Muscle of leg (tissue), 11 donors: ENCODE results near the gene CCDC102B. TPM values are rescaled to one million over a fixed set of nuclear protein-coding genes. Genes with fewer than 3 reads are reported as not detected.
A peak's percentile ranks its signal among the peaks of the same experiment; 100 is the strongest.
"Not testable (repeated sequence)": the region's sequence is repeated elsewhere in the genome, so short reads cannot be mapped to it uniquely, and the experiment has no call there.

ENCODE experiments used
- DNase-seq: peaks from one replicate; pipeline ENCODE4 v3.0.0; 2013
- H3K27ac ChIP-seq: one replicate; pipeline ENCODE4 v1.5.1; 2013; ENCODE audit warnings: mild to moderate bottlenecking, low read length, control low read depth
- H3K27me3 ChIP-seq: one replicate; pipeline ENCODE4 v1.6.1; 2013; ENCODE audit warnings: low read length; ENCODE audit not compliant: control insufficient read depth, insufficient read depth
- H3K36me3 ChIP-seq: one replicate; pipeline ENCODE4 v1.6.1; 2013; ENCODE audit warnings: low read length; ENCODE audit not compliant: control insufficient read depth, insufficient read depth
- H3K4me1 ChIP-seq: one replicate; pipeline ENCODE4 v1.6.1; 2013; ENCODE audit warnings: low read length; ENCODE audit not compliant: control insufficient read depth, insufficient read depth
- H3K4me3 ChIP-seq: one replicate; pipeline ENCODE4 v1.5.1; 2013; ENCODE audit warnings: low read length, control low read depth
- H3K9me3 ChIP-seq: replicated peaks from 2 replicates; pipeline ENCODE4 v1.6.1; 2013; ENCODE audit warnings: low read depth, low read length; ENCODE audit not compliant: control insufficient read depth
- WGBS: methylation state at CpG from one replicate; pipeline ENCODE4 v1.1.5; 2013; ENCODE audit warnings: missing lambda C conversion rate; ENCODE audit not compliant: insufficient coverage; 5-methylcytosine and 5-hydroxymethylcytosine counted together
- polyA plus RNA-seq, 8 donors: library from polyadenylated mRNA; unstranded; fragments of 120-200 nt; gene quantifications; one replicate each; pipeline versions ENCODE4 v1.2.1 to v1.2.3, GENCODE V29; 2013; ENCODE audit warnings: inconsistent platforms in 1 of 8, low replicate concordance in 1 of 8; ENCODE audit not compliant: insufficient read length in 8 of 8, insufficient read depth in 1 of 8
- total RNA-seq: library from RNA; stranded (reverse); fragments of 120-200 nt; gene quantifications from one replicate; pipeline ENCODE4 v1.2.4, GENCODE V29; 2013

CCDC102B gene
- total and polyA plus RNA-seq, 9 donors = 8.2 to 30.9 (median 12.1) TPM

GRCh38 chr18:68879947-68880346 lies 82.1 kb downstream of the CCDC102B start:
- not testable (repeated sequence) for DNase-seq, H3K9me3 ChIP-seq, H3K36me3 ChIP-seq, H3K27me3 ChIP-seq, H3K27ac ChIP-seq, H3K4me3 ChIP-seq, H3K4me1 ChIP-seq
- 98% methylated on average over 5 of the region's 21 CpGs for WGBS

GRCh38 chr18:68887410-68887809 lies 89.5 kb downstream of the CCDC102B start:
- Histone ChIP-seq H3K4me1 (no peaks in the 10 kb centered on the region), H3K4me3 (no peak overlapping the region), H3K27ac (no peak overlapping the region), H3K9me3 (no peaks in the 10 kb centered on the region), H3K27me3 (no peaks in the 10 kb centered on the region), H3K36me3 (no peaks in the 10 kb centered on the region)
- no peak for DNase-seq
- WGBS = no CpG with 5 or more reads among the region's 4 CpGs

DNA sequence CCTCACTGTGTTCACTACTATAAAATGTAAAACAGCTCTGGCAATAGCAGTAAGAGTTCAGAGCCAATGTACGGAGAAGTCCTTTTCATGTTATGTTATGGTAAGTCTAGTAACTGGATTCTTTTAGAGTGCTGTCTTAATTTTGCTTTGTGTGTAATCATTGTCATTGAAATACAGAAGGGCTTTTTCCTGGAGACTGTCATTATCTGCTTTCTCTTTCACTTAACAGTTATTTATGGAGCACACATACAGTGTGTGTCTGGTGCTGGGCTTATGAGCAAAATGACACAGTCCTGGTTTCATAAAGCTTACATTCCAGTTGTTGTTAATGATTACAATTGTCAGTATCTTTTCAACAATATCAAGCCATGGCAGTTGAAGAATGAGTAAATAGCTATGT lies 95.5 kb downstream of the CCDC102B start:
- WGBS = no CpG with 5 or more reads among the region's 1 CpG
- H3K4me1 ChIP-seq = no peaks in the 10 kb centered on the region
- H3K4me3 ChIP-seq = no peak overlapping the region
- H3K27me3 ChIP-seq = no peaks in the 10 kb centered on the region
- no peak overlapping the region for H3K27ac ChIP-seq
- DNase-seq = peak; percentile 7
- no peaks in the 10 kb centered on the region for H3K36me3 ChIP-seq
- no peaks in the 10 kb centered on the region for H3K9me3 ChIP-seq

DNA sequence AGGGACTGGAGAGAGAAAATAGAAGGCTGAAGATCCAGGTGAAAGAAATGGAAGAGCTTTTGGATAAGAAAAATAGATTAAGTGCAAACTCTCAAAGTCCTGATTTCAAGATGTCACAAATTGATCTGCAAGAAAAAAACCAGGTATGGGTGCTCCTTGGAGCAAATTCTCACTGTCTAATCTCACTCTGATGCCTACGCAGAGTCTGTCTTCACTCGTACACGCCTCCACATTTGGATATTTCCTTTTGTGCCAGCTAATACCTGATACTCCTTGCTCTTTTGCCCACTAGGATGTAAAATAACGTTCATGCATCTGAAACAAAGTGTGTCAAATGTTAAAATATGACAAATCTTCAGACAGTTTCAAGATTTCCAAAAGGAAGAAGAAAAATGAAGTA lies 99.4 kb downstream of the CCDC102B start:
- no peaks in the 10 kb centered on the region for H3K27me3 ChIP-seq
- DNase-seq = no peak
- H3K36me3 ChIP-seq = no peaks in the 10 kb centered on the region
- H3K4me3 ChIP-seq = no peak overlapping the region
- 60% methylated on average over 1 of the region's 4 CpGs for WGBS
- H3K9me3 ChIP-seq = no peaks in the 10 kb centered on the region
- no peaks in the 10 kb centered on the region for H3K4me1 ChIP-seq
- H3K27ac ChIP-seq = no peak overlapping the region

GRCh38 chr18:68909579-68909978 lies 111.7 kb downstream of the CCDC102B start:
- H3K4me1 ChIP-seq = no peaks in the 10 kb centered on the region
- no peak overlapping the region for H3K4me3 ChIP-seq
- H3K27me3 ChIP-seq = no peaks in the 10 kb centered on the region
- H3K9me3 ChIP-seq = no peaks in the 10 kb centered on the region
- no peaks in the 10 kb centered on the region for H3K36me3 ChIP-seq
- H3K27ac ChIP-seq = no peak overlapping the region
- DNase-seq = no peak

DNA sequence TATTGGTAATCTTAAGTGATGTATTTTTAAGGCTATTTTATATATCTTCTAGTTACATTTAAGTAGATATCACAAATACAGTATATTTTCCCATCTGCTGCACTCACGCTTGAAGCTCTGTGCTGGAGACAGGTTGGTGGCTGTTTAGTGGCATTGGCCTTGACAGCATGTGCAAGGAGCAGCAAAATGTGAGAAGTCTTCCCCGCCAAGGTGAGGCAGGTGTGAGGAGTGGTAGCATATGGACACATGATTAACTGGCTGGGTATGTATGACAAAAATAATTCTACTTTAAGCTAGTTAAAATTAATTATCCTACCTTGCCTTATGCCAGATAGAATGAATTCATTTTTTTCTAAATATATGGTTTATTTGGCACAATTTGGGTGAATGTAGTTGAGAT lies 117.2 kb downstream of the CCDC102B start:
- Histone ChIP-seq H3K27ac (no peak overlapping the region), H3K36me3 (no peaks in the 10 kb centered on the region), H3K4me3 (no peak overlapping the region), H3K9me3 (no peaks in the 10 kb centered on the region), H3K27me3 (no peaks in the 10 kb centered on the region), H3K4me1 (no peaks in the 10 kb centered on the region)
- 80% methylated on average over 1 of the region's 2 CpGs for whole genome bisulfite sequencing
- DNase-seq = no peak

- Histone ChIP-seq H3K27me3 (no peaks in the 10 kb centered on the region), H3K27ac (no peak overlapping the region), H3K4me3 (no peak overlapping the region), H3K9me3 (no peaks in the 10 kb centered on the region), H3K4me1 (no peaks in the 10 kb centered on the region), H3K36me3 (no peaks in the 10 kb centered on the region)
- WGBS = 83% methylated on average over 3 of the region's 5 CpGs
- no peak for DNase-seq
These were observed 118.9 kb downstream of the CCDC102B start for GRCh38 chr18:68916734-68917133.

GRCh38 chr18:68918216-68918615 lies 120.3 kb downstream of the CCDC102B start:
- H3K9me3 ChIP-seq = no peaks in the 10 kb centered on the region
- DNase-seq = no peak
- WGBS = no CpG with 5 or more reads among the region's 3 CpGs

GRCh38 chr18:68919900-68920299 lies 122.0 kb downstream of the CCDC102B start:
- no peaks in the 10 kb centered on the region for H3K27me3 ChIP-seq
- H3K9me3 ChIP-seq = no peaks in the 10 kb centered on the region
- DNase-seq = no peak
- H3K27ac ChIP-seq = no peak overlapping the region
- WGBS = no CpG with 5 or more reads among the region's 2 CpGs
- H3K36me3 ChIP-seq = no peaks in the 10 kb centered on the region
- no peak overlapping the region for H3K4me3 ChIP-seq
- no peaks in the 10 kb centered on the region for H3K4me1 ChIP-seq

More at GRCh38 chr18:68918216-68918615, 120.3 kb downstream of the CCDC102B start:
- Histone ChIP-seq H3K27me3 (no peaks in the 10 kb centered on the region), H3K36me3 (no peaks in the 10 kb centered on the region), H3K27ac (no peak overlapping the region), H3K4me3 (no peak overlapping the region), H3K4me1 (no peaks in the 10 kb centered on the region)

GRCh38 chr18:68922392-68922791 lies 124.5 kb downstream of the CCDC102B start:
- no peak for DNase-seq
- no peaks in the 10 kb centered on the region for H3K27me3 ChIP-seq
- no peak overlapping the region for H3K4me3 ChIP-seq
- WGBS = 100% methylated on average over 1 of the region's 3 CpGs
- no peaks in the 10 kb centered on the region for H3K9me3 ChIP-seq
- H3K27ac ChIP-seq = no peak overlapping the region
- no peaks in the 10 kb centered on the region for H3K36me3 ChIP-seq
- no peaks in the 10 kb centered on the region for H3K4me1 ChIP-seq

GRCh38 chr18:68925268-68925667 lies 127.4 kb downstream of the CCDC102B start:
- WGBS = no CpG with 5 or more reads among the region's 1 CpG
- Histone ChIP-seq H3K27me3 (no peaks in the 10 kb centered on the region), H3K4me1 (no peaks in the 10 kb centered on the region), H3K4me3 (no peak overlapping the region), H3K36me3 (no peaks in the 10 kb centered on the region), H3K9me3 (no peaks in the 10 kb centered on the region), H3K27ac (no peak overlapping the region)
- DNase-seq = peak; percentile 20
